ENCODE data around the gene ABCD3.

- no peak for TF ChIP-seq SP1 (IDR thresholded peaks at IDR 0.05)
- TF ChIP-seq NFRKB (IDR thresholded peaks at IDR 0.05), result no peak
- no peak for TF ChIP-seq LEF1 (IDR thresholded peaks at IDR 0.05; ENCODE audit: borderline replicate concordance)
- no peak for TF ChIP-seq ELF4 (IDR thresholded peaks at IDR 0.05)
- TF ChIP-seq BHLHE40 (IDR thresholded peaks at IDR 0.05; ENCODE audit: borderline replicate concordance), result no peak
- TF ChIP-seq FOXM1 (IDR thresholded peaks at IDR 0.05; ENCODE audit: borderline replicate concordance), result no peak
- TF ChIP-seq FOXA1 (IDR thresholded peaks at IDR 0.05), result no peak
- TF ChIP-seq FOXK2 (IDR thresholded peaks at IDR 0.05), result no peak
- no peak for TF ChIP-seq CTBP1 (IDR thresholded peaks at IDR 0.05; ENCODE audit: borderline replicate concordance)
These were observed 72.4 kb downstream of the ABCD3 start for GRCh38 chr1:94490556-94490955.

All from HEK293T (cell line).